ENCODE data around the gene CRYBB3. TPM values are rescaled to one million over a fixed set of nuclear protein-coding genes. Genes with fewer than 3 reads are reported as not detected.
"Not testable (repeated sequence)": the region's sequence is repeated elsewhere in the genome, so short reads cannot be mapped to it uniquely, and the experiment has no call there.

Gene CRYBB3
- total RNA-seq, 1 donor from 2014 or later = not detected

- ATAC-seq (no peak), DNase-seq (ENCODE audit: low spot score) (no peak)
- intact Hi-C loops (cut with DNase I) = no loop called here
Measured at GRCh38 chr22:25174156-25174887, 25.3 kb upstream of the CRYBB3 start.

DNA sequence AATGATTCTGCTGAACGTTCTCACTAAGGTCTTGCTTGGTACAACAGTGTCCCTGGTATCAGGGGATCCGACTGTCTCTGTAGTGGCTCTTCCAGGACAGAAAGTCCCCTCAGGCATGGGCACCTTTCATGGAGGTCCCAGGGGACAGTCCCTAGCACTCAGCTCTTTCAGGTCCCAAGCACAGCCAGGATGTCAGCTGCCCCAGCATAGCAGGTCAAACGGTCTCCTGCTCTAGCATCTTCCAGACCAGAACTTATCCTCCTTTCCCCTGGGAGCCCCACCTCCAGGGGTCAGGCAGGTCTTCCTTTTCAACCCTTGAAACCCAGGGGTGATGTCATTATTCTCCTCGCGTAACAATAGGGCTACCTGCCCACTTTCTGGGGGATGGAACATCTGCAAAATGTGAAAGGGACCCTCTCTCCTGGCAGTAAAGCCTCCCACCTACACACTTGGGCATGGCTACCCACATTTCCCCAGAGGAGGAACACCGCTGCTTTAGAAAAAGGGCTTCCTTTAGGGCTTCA lies 24.7 kb upstream of the CRYBB3 start:
- no peak for DNase-seq (ENCODE audit: low spot score)
- intact Hi-C loops (cut with DNase I) = loop anchor here (5.0 kb wide), 1 partner anchor 333 kb away; no protein-coding TSS in a partner anchor
- ATAC-seq = no peak

DNA sequence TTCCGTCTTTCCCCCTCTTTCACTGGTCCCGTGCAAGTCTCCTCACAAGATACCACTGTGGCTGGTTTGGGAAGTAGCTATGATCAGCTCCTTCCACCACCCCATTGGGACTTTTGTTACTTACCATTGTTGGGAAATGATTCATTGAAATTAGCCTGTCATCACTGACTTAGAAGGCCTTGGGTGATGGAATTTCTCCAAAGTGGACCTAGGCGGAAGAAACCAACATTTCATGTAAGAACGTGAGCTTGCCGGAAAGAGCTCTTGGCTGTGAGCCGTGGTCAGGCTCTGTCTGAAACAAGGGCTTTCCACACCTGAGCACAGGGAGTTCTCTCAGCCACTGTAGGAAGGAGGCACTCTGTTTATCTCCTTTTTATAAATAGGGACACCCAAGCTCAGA lies 23.5 kb upstream of the CRYBB3 start:
- intact Hi-C loops (cut with DNase I) = loop anchor here (5.0 kb wide), 1 partner anchor 334 kb away; no protein-coding TSS in a partner anchor
- no peak for ATAC-seq
- no peak for DNase-seq (ENCODE audit: low spot score)

GRCh38 chr22:25176799-25177198 lies 22.9 kb upstream of the CRYBB3 start:
- intact Hi-C loops (cut with DNase I) = loop anchor here (5.0 kb wide), 1 partner anchor 334 kb away; no protein-coding TSS in a partner anchor

GRCh38 chr22:25177226-25177625 lies 22.4 kb upstream of the CRYBB3 start:
- ATAC-seq (no peak), DNase-seq (ENCODE audit: low spot score) (no peak)
- intact Hi-C loops (cut with DNase I) = loop anchor here (5.0 kb wide), 1 partner anchor 335 kb away; no protein-coding TSS in a partner anchor

More at GRCh38 chr22:25176799-25177198, 22.9 kb upstream of the CRYBB3 start:
- no peak for DNase-seq (ENCODE audit: low spot score)
- ATAC-seq = no peak

GRCh38 chr22:25177895-25178294 lies 21.8 kb upstream of the CRYBB3 start:
- intact Hi-C loops (cut with DNase I) = loop anchor here (5.0 kb wide), 1 partner anchor 336 kb away; no protein-coding TSS in a partner anchor
- ATAC-seq = peak; percentile 23
- no peak for DNase-seq (ENCODE audit: low spot score)

GRCh38 chr22:25178348-25178747 lies 21.3 kb upstream of the CRYBB3 start:
- DNase-seq (ENCODE audit: low spot score) = not testable (repeated sequence)
- peak; percentile 57 for ATAC-seq
- intact Hi-C loops (cut with DNase I) = loop anchor here (5.0 kb wide), 1 partner anchor 336 kb away; no protein-coding TSS in a partner anchor

DNA sequence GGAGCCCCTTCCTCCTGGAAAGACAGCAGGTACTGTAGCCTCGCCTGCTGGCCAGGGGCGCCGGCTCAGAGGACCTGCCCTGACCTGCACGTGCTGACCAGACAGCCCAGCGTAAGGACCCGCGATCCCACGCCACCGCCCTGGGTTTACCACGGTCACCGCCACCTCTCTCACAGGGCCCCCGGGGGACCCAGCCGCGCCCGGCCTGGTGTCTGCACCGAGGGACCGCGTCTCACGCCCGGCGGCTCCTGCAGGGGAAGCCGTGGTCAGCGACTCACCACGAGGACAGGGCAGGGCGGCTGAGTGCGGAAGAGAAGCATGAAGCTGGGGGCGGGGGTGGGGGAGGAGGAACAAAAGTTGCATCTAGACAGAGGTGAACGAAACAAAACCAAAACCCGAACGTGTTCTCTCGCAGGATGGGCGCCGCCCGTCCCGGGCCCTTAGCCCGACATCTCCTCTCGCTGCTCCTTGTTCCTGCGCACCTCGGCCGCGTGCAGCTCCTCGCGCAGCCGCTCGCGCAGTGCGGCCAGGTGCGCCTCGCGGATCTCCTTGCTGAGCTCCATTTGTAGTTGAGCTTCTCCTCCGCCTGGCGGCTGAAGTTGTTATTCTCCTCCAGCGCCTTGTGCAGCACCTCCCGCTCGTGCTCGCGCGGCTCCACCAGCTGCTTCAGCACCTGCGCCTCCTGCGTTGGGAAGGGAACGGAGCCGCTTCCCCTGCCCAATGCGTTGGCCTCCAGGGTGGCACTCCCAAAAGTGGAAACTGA lies 20.6 kb upstream of the CRYBB3 start:
- peak; percentile 61 for ATAC-seq
- intact Hi-C loops (cut with DNase I) = loop anchor here (5.0 kb wide), 1 partner anchor 337 kb away; no protein-coding TSS in a partner anchor
- not testable (repeated sequence) for DNase-seq (ENCODE audit: low spot score)

DNA sequence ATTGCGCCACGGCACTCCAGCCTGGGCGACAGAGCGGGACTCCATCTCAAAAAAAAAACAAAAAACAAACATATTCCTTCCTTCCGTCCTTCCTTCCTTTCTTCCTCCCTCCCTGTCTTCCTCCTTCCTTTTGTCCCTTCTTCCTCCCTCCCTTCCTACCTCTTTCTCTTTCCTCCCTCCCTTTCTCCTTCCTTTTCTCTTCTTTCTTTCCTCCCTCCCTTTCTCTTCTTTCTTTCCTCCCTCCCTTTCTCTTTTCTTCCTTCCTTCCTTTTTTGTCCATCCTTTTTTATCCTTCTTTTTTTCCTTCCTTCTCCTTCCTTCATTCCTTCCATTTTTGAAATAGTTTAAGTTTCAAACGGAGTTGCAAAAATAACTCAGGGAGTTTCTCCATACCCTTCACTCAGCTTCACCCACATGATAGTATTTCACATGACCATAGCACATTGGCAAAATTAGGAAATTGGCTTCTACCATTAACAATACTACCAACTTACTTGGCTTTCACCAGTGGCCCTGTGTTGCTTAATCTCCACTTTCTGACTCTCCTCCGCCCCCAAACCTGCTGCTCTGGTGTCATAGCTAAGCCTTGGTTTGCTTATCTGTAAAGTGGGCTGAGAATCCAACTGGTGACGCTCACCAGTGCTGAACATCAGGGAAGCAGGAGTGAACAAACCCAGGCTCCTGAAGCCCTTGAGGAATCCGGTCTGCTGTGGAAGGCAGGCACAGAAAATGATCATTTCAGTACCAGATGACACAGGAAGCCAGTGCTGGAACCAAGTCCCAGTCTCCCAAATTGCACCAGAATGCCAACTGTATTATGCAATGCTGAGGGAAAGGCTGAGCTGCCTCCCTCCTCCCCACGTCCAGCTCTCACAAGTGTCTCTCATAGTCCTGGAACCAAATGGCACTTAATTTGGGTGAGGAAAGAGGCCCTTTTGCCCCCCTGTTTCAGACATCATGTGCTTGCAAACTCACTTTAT lies 17.2 kb upstream of the CRYBB3 start:
- ATAC-seq = peak; percentile 72
- intact Hi-C loops (cut with DNase I) = no loop called here

DNA sequence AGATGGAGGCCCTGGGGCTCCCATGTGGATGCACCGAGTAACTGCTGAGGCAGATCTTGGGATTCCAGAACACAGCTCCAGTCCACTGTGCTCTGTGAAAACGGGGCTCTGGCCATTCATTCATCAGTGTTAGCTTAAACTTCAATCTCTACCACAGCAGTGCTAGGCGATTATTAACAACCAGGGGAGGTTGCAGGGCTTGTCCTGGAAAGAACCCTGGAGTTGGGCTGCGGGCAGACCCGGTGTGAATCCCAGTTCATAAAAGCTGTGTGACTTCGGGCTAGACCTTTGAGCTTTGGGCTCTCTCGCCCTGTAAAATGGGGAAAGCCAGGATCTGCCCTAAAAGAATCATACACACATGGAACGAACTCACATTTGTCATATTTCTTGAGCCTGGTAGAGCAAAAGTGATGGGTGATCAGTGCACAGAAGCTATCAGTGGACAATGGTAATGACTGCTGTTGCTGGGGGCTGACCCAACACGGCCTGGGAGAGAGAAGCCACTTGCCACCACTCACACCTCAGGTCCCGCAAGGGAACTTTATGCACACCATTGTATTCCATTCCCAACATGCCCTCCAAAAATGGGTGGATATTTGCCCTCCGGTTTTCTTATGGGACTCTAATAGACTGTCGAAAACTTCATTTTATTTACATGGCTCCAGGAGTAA lies 15.6 kb upstream of the CRYBB3 start:
- DNase-seq (ENCODE audit: low spot score) (no peak), ATAC-seq (no peak)
- intact Hi-C loops (cut with DNase I) = no loop called here

More for the DNA sequence above, 17.2 kb upstream of the CRYBB3 start:
- no peak for DNase-seq (ENCODE audit: low spot score)

DNA sequence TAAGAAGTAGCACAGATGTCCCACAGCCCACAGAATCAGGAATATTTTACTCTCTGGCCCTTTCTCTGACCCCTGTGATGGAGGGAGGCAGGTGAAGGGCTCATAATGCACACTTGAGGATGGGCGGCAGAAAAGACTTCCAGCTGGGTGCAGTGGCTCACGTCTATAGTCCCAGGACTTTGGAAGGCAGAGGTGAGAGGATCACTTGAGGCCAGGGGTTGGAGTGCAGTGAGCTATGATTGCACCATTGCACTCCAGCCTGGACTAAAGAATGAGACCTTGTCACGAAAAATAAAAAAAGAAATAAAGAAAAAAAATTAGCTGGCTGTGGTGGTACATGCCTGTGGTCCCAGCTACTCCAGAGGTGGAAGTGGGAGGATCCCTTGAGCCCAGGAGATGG lies 13.5 kb upstream of the CRYBB3 start:
- DNase-seq (ENCODE audit: low spot score) (no peak), ATAC-seq (no peak)
- intact Hi-C loops (cut with DNase I) = no loop called here

GRCh38 chr22:25187469-25187868 lies 12.2 kb upstream of the CRYBB3 start:
- no peak for ATAC-seq
- no peak for DNase-seq (ENCODE audit: low spot score)
- intact Hi-C loops (cut with DNase I) = no loop called here

DNA sequence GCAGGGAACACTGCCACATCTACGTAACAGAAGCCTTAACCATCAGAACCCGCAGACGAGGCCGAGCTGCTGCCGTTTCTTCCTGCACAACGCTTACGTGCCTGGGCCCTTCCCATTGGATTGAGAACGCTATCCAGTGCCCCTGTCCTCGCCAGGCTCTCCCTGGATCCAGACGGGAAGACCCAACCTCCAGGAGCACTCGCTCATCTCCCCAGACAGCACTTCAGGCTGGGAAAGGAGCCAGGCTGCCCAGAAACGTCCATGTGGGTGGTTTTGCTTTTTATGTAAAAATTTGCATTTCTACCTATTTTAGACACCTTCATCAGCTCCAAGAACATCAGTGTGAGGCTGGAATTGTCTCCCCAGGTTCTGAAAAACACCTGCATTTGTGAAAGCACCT lies 7.3 kb upstream of the CRYBB3 start:
- intact Hi-C loops (cut with DNase I) = no loop called here
- no peak for ATAC-seq

GRCh38 chr22:25193130-25193529 lies 6.5 kb upstream of the CRYBB3 start:
- ATAC-seq (no peak), DNase-seq (ENCODE audit: low spot score) (no peak)
- intact Hi-C loops (cut with DNase I) = no loop called here

More for the DNA sequence above, 7.3 kb upstream of the CRYBB3 start:
- DNase-seq (ENCODE audit: low spot score) = no peak

GRCh38 chr22:25193548-25193947 lies 6.1 kb upstream of the CRYBB3 start:
- intact Hi-C loops (cut with DNase I) = no loop called here

DNA sequence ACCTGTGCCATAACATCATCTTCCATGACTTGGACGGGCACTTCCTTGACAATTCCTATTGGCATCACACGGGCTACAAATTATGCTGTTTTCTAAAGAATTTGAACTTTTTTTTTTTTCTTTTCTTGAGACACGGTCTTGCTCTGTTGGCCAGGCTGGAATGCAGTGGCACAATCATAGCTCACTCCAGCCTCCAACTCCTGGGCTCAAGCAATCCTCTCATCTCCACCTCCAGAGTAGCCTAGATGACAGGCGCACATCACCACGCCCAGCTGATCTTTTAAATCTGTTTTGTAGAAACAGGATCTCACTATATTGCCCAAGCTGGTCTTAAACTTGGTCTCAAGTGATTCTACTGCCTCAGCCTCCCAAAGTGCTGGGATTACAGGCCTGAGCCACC lies 3.3 kb upstream of the CRYBB3 start:
- DNase-seq (ENCODE audit: low spot score) = no peak
- intact Hi-C loops (cut with DNase I) = no loop called here
- ATAC-seq = no peak

More at GRCh38 chr22:25193548-25193947, 6.1 kb upstream of the CRYBB3 start:
- no peak for DNase-seq (ENCODE audit: low spot score)
- no peak for ATAC-seq

- no peak for ATAC-seq
- DNase-seq (ENCODE audit: low spot score) = no peak
- intact Hi-C loops (cut with DNase I) = no loop called here
Measured at GRCh38 chr22:25197340-25197739, 2.3 kb upstream of the CRYBB3 start.

DNA sequence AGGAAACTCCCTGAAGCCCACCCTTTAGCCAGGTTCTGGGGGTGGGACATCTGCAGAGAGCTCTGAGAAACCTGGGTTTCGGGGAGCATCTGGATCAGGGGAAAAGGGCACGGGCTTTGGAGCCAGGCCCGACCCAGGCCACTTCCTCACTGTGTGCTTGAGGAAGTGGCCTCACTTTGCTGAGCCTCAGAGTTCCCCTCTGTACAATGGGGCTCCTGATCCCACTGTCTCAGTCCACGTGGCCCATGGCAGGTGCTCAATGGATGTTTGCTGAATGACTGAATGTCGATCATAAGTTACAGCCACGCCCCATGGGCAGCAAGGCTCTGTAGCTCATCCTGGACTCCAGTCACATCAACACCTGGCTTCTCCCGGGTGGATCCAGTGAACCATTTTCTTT lies 1.3 kb downstream of the CRYBB3 start:
- ATAC-seq = no peak
- intact Hi-C loops (cut with DNase I) = no loop called here
- no peak for DNase-seq (ENCODE audit: low spot score)
